GM12892 (cell line): ENCODE measurements around the gene FOXK2.

Source experiments
- POLR2AphosphoS5 ChIP-seq: IDR thresholded peaks from 2 replicates; pipeline ENCODE4 v1.6.1; 2011; ENCODE audit warnings: low read depth, low read length, control low read depth
- TAF1 ChIP-seq: IDR thresholded peaks from 2 replicates; pipeline ENCODE4 v1.6.1; 2011; ENCODE audit warnings: low read depth, mild to moderate bottlenecking, control low read depth, low read length, borderline replicate concordance

GRCh38 chr17:82483204-82483660, 36.3 kb upstream of the FOXK2 start:
- no peak for TF ChIP-seq TAF1
- no peak for TF ChIP-seq POLR2AphosphoS5
